HG03469 (cell line): ENCODE data around the gene RPL15.
"Not testable (repeated sequence)": the region's sequence is repeated elsewhere in the genome, so short reads cannot be mapped to it uniquely, and the experiment has no call there.

Experiments used
- ATAC-seq: cut with Tn5 transposase; IDR thresholded peaks from one replicate; pipeline ENCODE4 v1.9.1; 2021; ENCODE audit warnings: mild to moderate bottlenecking, moderate library complexity, moderate number of reproducible peaks; ENCODE audit not compliant: unreplicated experiment

Gene RPL15

GRCh38 chr3:23916886-23917678 lies at the start of gene RPL15, which contains the start of gene NKIRAS1:
TSS of gene RPL15 (plus strand) at chr3:23917132. CDS start at chr3:23917860, 728 bp downstream.
TSS of gene NKIRAS1 (minus strand) at chr3:23916990. CDS start at chr3:23910904, 6,086 bp downstream.
- ATAC-seq = peak; percentile 94

GRCh38 chr3:23867400-23867799 lies 49.5 kb upstream of the RPL15 start:
- ATAC-seq = no peak

- ATAC-seq = no peak
Observed at GRCh38 chr3:23867838-23868237, 49.1 kb upstream of the RPL15 start.

GRCh38 chr3:23869977-23870662 lies 46.8 kb upstream of the RPL15 start:
- no peak for ATAC-seq

GRCh38 chr3:23870663-23871043 lies 46.3 kb upstream of the RPL15 start:
- ATAC-seq = not testable (repeated sequence)

GRCh38 chr3:23871361-23871760 lies 45.6 kb upstream of the RPL15 start:
- ATAC-seq = not testable (repeated sequence)

- ATAC-seq = no peak
Observed at GRCh38 chr3:23872330-23872729, 44.6 kb upstream of the RPL15 start.

GRCh38 chr3:23873941-23874340 lies 43.0 kb upstream of the RPL15 start:
- no peak for ATAC-seq

GRCh38 chr3:23874359-23875112 lies 42.4 kb upstream of the RPL15 start:
- ATAC-seq = no peak

GRCh38 chr3:23875113-23875725 lies 41.7 kb upstream of the RPL15 start:
- no peak for ATAC-seq

GRCh38 chr3:23876923-23877322 lies 40.0 kb upstream of the RPL15 start:
- no peak for ATAC-seq

GRCh38 chr3:23877329-23877980 lies 39.5 kb upstream of the RPL15 start:
- no peak for ATAC-seq

GRCh38 chr3:23879485-23879884 lies 37.4 kb upstream of the RPL15 start:
- ATAC-seq = no peak

- ATAC-seq = no peak
Observed at GRCh38 chr3:23880703-23881339, 36.1 kb upstream of the RPL15 start.

GRCh38 chr3:23881993-23882392 lies 34.9 kb upstream of the RPL15 start:
- not testable (repeated sequence) for ATAC-seq

- no peak for ATAC-seq
Observed at GRCh38 chr3:23882487-23882918, 34.4 kb upstream of the RPL15 start.

- no peak for ATAC-seq
Observed at GRCh38 chr3:23884481-23884880, 32.5 kb upstream of the RPL15 start.

GRCh38 chr3:23885210-23885609 lies 31.7 kb upstream of the RPL15 start:
- ATAC-seq = no peak

- ATAC-seq = no peak
Observed at GRCh38 chr3:23886311-23886710, 30.6 kb upstream of the RPL15 start.
